Naive thymus-derived CD4-positive, alpha-beta T cell (primary cell): ENCODE results near the gene OR1N1. TPM values are rescaled to one million over a fixed set of nuclear protein-coding genes. Genes with fewer than 3 reads are reported as not detected.

Experiments used
- ATAC-seq: fragments of 150-1000 bp; cut with Tn5 transposase; 2 replicates; pipeline ENCODE4 v1.10.0; 2021; ENCODE audit warnings: mild to moderate bottlenecking, moderate library complexity
- CTCF ChIA-PET: fragments of 350-600 bp; sonication (Branson Sonifier 250); formaldehyde crosslinking; loops from one replicate; lab custom pipeline; 2021; ENCODE audit warnings: antibody characterized with exemption; lab: Charles Lee
- POLR2A ChIA-PET: fragments of 350-600 bp; sonication (Branson Sonifier 250); formaldehyde crosslinking; loops from one replicate; lab custom pipeline; 2021; ENCODE audit warnings: antibody characterized with exemption, inconsistent platforms; lab: Charles Lee
- DNase-seq, 9 donors: peaks; one replicate each; pipeline versions ENCODE4 v3.0.0 to v3.0.0-alpha.2; 2020 to 2022; ENCODE audit warnings: mixed read lengths in 1 of 9
- H3K27ac ChIP-seq: one replicate; pipeline ENCODE4 v1.7.0; 2013; ENCODE audit warnings: mild to moderate bottlenecking, low read depth, low read length, moderate library complexity
- H3K27me3 ChIP-seq, 2 donors: one replicate each; pipeline ENCODE4 v1.7.0; 2013; ENCODE audit warnings: low read length in 2 of 2, mild to moderate bottlenecking in 2 of 2, moderate library complexity in 2 of 2; ENCODE audit not compliant: control insufficient read depth in 2 of 2, insufficient read depth in 2 of 2
- H3K36me3 ChIP-seq, 3 experiments: 1 replicate in 2 of 3; 2 replicates in 1 of 3; pipeline ENCODE4 v1.7.0; 2013; ENCODE audit warnings: low read length in 3 of 3, mild to moderate bottlenecking in 3 of 3, moderate library complexity in 1 of 3; ENCODE audit not compliant: insufficient read depth in 3 of 3, control insufficient read depth in 2 of 3
- H3K4me1 ChIP-seq, 2 donors: one replicate each; pipeline ENCODE4 v1.7.0; 2013; ENCODE audit warnings: low read length in 2 of 2, mild to moderate bottlenecking in 2 of 2, moderate library complexity in 1 of 2; ENCODE audit not compliant: control insufficient read depth in 2 of 2, insufficient read depth in 2 of 2
- H3K4me3 ChIP-seq: 2 replicates; pipeline ENCODE4 v1.7.0; 2013; ENCODE audit warnings: mild to moderate bottlenecking, low read length
- H3K9me3 ChIP-seq, 3 experiments: 1 replicate in 2 of 3; 2 replicates in 1 of 3; pipeline ENCODE4 v1.7.0; 2013; ENCODE audit warnings: low read length in 3 of 3; ENCODE audit not compliant: control insufficient read depth in 2 of 3
- H3K27ac Mint-ChIP-seq, 9 donors: one replicate each; pipeline ENCODE4 v1.8.0; 2020 to 2022; ENCODE audit warnings: mixed read lengths in 9 of 9, mild to moderate bottlenecking in 8 of 9, moderate library complexity in 5 of 9, inconsistent platforms in 2 of 9
- H3K27me3 Mint-ChIP-seq, 5 donors: one replicate each; pipeline ENCODE4 v1.8.0; 2021 to 2022; ENCODE audit warnings: mixed read lengths in 5 of 5, mild to moderate bottlenecking in 1 of 5
- H3K36me3 Mint-ChIP-seq, 5 donors: one replicate each; pipeline ENCODE4 v1.8.0; 2020 to 2022; ENCODE audit warnings: mixed read lengths in 5 of 5, mild to moderate bottlenecking in 3 of 5, inconsistent platforms in 1 of 5
- H3K4me1 Mint-ChIP-seq, 7 donors: one replicate each; pipeline ENCODE4 v1.8.0; 2020 to 2022; ENCODE audit warnings: mixed read lengths in 7 of 7, mild to moderate bottlenecking in 3 of 7, inconsistent platforms in 1 of 7
- H3K4me3 Mint-ChIP-seq, 10 donors: one replicate each; pipeline ENCODE4 v1.8.0; 2020 to 2022; ENCODE audit warnings: mild to moderate bottlenecking in 10 of 10, mixed read lengths in 10 of 10, moderate library complexity in 6 of 10, inconsistent platforms in 2 of 10
- H3K9me3 Mint-ChIP-seq, 11 donors: one replicate each; pipeline ENCODE4 v1.8.0; 2020 to 2022; ENCODE audit warnings: mixed read lengths in 11 of 11, mild to moderate bottlenecking in 4 of 11, inconsistent platforms in 1 of 11, moderate library complexity in 1 of 11
- intact Hi-C, 2 donors: fragments of 100-400 bp; cut with micrococcal nuclease; formaldehyde crosslinking; loops; one replicate each; pipeline ENCODE4 v1.15.1; 2023
- polyA plus RNA-seq, 2 donors: library from polyadenylated mRNA; unstranded; fragments of 300-500 nt; fragmentation: Illumina TruSeq; gene quantifications; one replicate each; pipeline ENCODE4 v1.2.3, GENCODE V29; 2021
- total RNA-seq, 6 experiments: library from RNA in 5 of 6; stranded (reverse) in 5 of 6; gene quantifications; 1 replicate in 5 of 6; 2 replicates in 1 of 6; pipeline ENCODE4 v1.2.3 and lab custom pipeline; 2021 to 2026

OR1N1 gene
- total and polyA plus RNA-seq, 7 experiments from 2014 or later = not detected

- intact Hi-C loops = no loop called here
- DNase-seq (no peak), ATAC-seq (no peak)
- H3K27ac ChIP-seq = no peak overlapping the region
- H3K36me3 ChIP-seq = no peaks in the 10 kb centered on the region
- Mint-ChIP-seq H3K27ac (no peak overlapping the region), H3K36me3 (no peaks in the 10 kb centered on the region), H3K9me3 (peaks cover 0 to 3% (median 0%) of the 10 kb centered on the region in 11 donors), H3K4me1 (no peaks in the 10 kb centered on the region), H3K27me3 (peaks cover 0 to 19% (median 11%) of the 10 kb centered on the region in 5 donors), H3K4me3 (no peak overlapping the region)
- ChIA-PET POLR2A (no interaction called here), CTCF (no interaction called here)
- H3K9me3 ChIP-seq = no peaks in the 10 kb centered on the region
- H3K4me1 ChIP-seq = no peaks in the 10 kb centered on the region
- no peak overlapping the region for H3K4me3 ChIP-seq
- no peaks in the 10 kb centered on the region for H3K27me3 ChIP-seq
Measured at GRCh38 chr9:122519376-122519775, 7.7 kb downstream of the OR1N1 start.

- Mint-ChIP-seq H3K27me3 (peaks cover 0 to 15% (median 10%) of the 10 kb centered on the region in 5 donors), H3K4me3 (no peak within 1 kb of the TSS), H3K4me1 (no peaks in the 10 kb centered on the region), H3K36me3 (no peaks in the 10 kb centered on the region), H3K9me3 (peaks cover 0 to 3% (median 0%) of the 10 kb centered on the region in 11 donors), H3K27ac (no peak within 1 kb of the TSS)
- no peaks in the 10 kb centered on the region for H3K4me1 ChIP-seq
- ChIA-PET POLR2A (no interaction called here), CTCF (no interaction called here)
- H3K4me3 ChIP-seq = no peak within 1 kb of the TSS
- no peaks in the 10 kb centered on the region for H3K9me3 ChIP-seq
- H3K36me3 ChIP-seq = no peaks in the 10 kb centered on the region
- H3K27ac ChIP-seq = no peak within 1 kb of the TSS
- no peaks in the 10 kb centered on the region for H3K27me3 ChIP-seq
- DNase-seq = no peak
- intact Hi-C loops = no loop called here
- ATAC-seq = no peak
Measured at GRCh38 chr9:122518841-122519240, 8.3 kb downstream of the OR1N1 start, which contains the start of gene OR1J4. TSS of gene OR1J4 (plus strand) at chr9:122519141. CDS start at chr9:122519141, 0 bp downstream.

- POLR2A ChIA-PET = no interaction called here
Measured at GRCh38 chr9:122518226-122518625, 8.9 kb downstream of the OR1N1 start.

GRCh38 chr9:122510502-122510901, 16.6 kb downstream of the OR1N1 start, which contains the start of gene OR1J2:
TSS of gene OR1J2 (plus strand) at chr9:122510802. CDS start at chr9:122510802, 0 bp downstream.
- Mint-ChIP-seq H3K36me3 (peaks cover 0 to 4% (median 0%) of the 10 kb centered on the region in 5 donors), H3K27ac (no peak within 1 kb of the TSS), H3K4me3 (no peak within 1 kb of the TSS), H3K27me3 (peaks cover 8 to 32% (median 16%) of the 10 kb centered on the region in 5 donors), H3K9me3 (peaks cover 0 to 2% (median 0%) of the 10 kb centered on the region in 11 donors), H3K4me1 (no peaks in the 10 kb centered on the region)
- CTCF ChIA-PET = no interaction called here
- Histone ChIP-seq H3K27ac (no peak within 1 kb of the TSS), H3K4me3 (no peak within 1 kb of the TSS), H3K4me1 (no peaks in the 10 kb centered on the region), H3K9me3 (no peaks in the 10 kb centered on the region), H3K27me3 (no peaks in the 10 kb centered on the region), H3K36me3 (no peaks in the 10 kb centered on the region)
- ATAC-seq (no peak), DNase-seq (no peak)
- POLR2A ChIA-PET = no interaction called here
- intact Hi-C loops = no loop called here

More at GRCh38 chr9:122518226-122518625, 8.9 kb downstream of the OR1N1 start:
- Mint-ChIP-seq H3K27ac (no peak overlapping the region), H3K4me1 (no peaks in the 10 kb centered on the region), H3K36me3 (no peaks in the 10 kb centered on the region), H3K9me3 (peaks cover 0 to 3% (median 0%) of the 10 kb centered on the region in 11 donors), H3K4me3 (no peak overlapping the region), H3K27me3 (peaks cover 0 to 9% (median 6%) of the 10 kb centered on the region in 5 donors)
- H3K36me3 ChIP-seq = no peaks in the 10 kb centered on the region
- CTCF ChIA-PET = no interaction called here
- H3K9me3 ChIP-seq = no peaks in the 10 kb centered on the region
- ATAC-seq (no peak), DNase-seq (no peak)
- H3K4me1 ChIP-seq = no peaks in the 10 kb centered on the region
- no peak overlapping the region for H3K27ac ChIP-seq
- intact Hi-C loops = no loop called here
- H3K27me3 ChIP-seq = no peaks in the 10 kb centered on the region
- no peak overlapping the region for H3K4me3 ChIP-seq

- ChIA-PET CTCF (no interaction called here), POLR2A (no interaction called here)
- Histone ChIP-seq H3K27me3 (no peaks in the 10 kb centered on the region), H3K4me3 (no peak overlapping the region), H3K9me3 (no peaks in the 10 kb centered on the region), H3K36me3 (no peaks in the 10 kb centered on the region), H3K27ac (no peak overlapping the region), H3K4me1 (no peaks in the 10 kb centered on the region)
- intact Hi-C loops = no loop called here
- no peaks in the 10 kb centered on the region for H3K4me1 Mint-ChIP-seq
- peaks cover 0 to 4% (median 0%) of the 10 kb centered on the region in 5 donors for H3K36me3 Mint-ChIP-seq
- DNase-seq (no peak), ATAC-seq (no peak)
- no peak overlapping the region for H3K27ac Mint-ChIP-seq
- H3K27me3 Mint-ChIP-seq = peaks cover 4 to 31% (median 16%) of the 10 kb centered on the region in 5 donors
- H3K9me3 Mint-ChIP-seq = no peaks in the 10 kb centered on the region
- no peak overlapping the region for H3K4me3 Mint-ChIP-seq
Measured at GRCh38 chr9:122506964-122507363, 20.1 kb downstream of the OR1N1 start.

GRCh38 chr9:122498883-122499288, 28.2 kb downstream of the OR1N1 start:
- ChIA-PET CTCF (interaction anchor here (0.6 to 1.2 kb wide), 4 partner anchors 16 to 1906 kb away, joined by 3 to 4 read pairs (median 3); no protein-coding TSS in a partner anchor), POLR2A (no interaction called here)
- peaks cover 0 to 25% (median 5%) of the 10 kb centered on the region in 11 donors for H3K9me3 Mint-ChIP-seq
- no peak overlapping the region for H3K4me3 Mint-ChIP-seq
- intact Hi-C loops = loop anchor here (1.0 kb wide), 1 partner anchor 311 kb away; no protein-coding TSS in a partner anchor
- no peak overlapping the region for H3K27ac Mint-ChIP-seq
- Histone ChIP-seq H3K36me3 (no peaks in the 10 kb centered on the region), H3K27me3 (no peaks in the 10 kb centered on the region), H3K27ac (no peak overlapping the region), H3K4me3 (no peak overlapping the region), H3K9me3 (no peaks in the 10 kb centered on the region), H3K4me1 (no peaks in the 10 kb centered on the region)
- peak in 5 of 9 donors; percentile 2 to 28 (median 4) for DNase-seq
- H3K36me3 Mint-ChIP-seq = peaks cover 0 to 17% (median 6%) of the 10 kb centered on the region in 5 donors
- peaks cover 14 to 47% (median 24%) of the 10 kb centered on the region in 5 donors for H3K27me3 Mint-ChIP-seq
- ATAC-seq = peak; percentile 54
- no peaks in the 10 kb centered on the region for H3K4me1 Mint-ChIP-seq

- CTCF ChIA-PET = no interaction called here
- H3K36me3 Mint-ChIP-seq = no peaks in the 10 kb centered on the region
- no peak overlapping the region for H3K4me3 Mint-ChIP-seq
- no peak for ATAC-seq
- POLR2A ChIA-PET = no interaction called here
- H3K9me3 Mint-ChIP-seq = no peaks in the 10 kb centered on the region
- intact Hi-C loops = no loop called here
- Histone ChIP-seq H3K27me3 (no peaks in the 10 kb centered on the region), H3K9me3 (no peaks in the 10 kb centered on the region), H3K4me1 (no peaks in the 10 kb centered on the region), H3K27ac (no peak overlapping the region), H3K36me3 (no peaks in the 10 kb centered on the region), H3K4me3 (no peak overlapping the region)
- DNase-seq = no peak
- H3K4me1 Mint-ChIP-seq = no peaks in the 10 kb centered on the region
- H3K27ac Mint-ChIP-seq = no peak overlapping the region
- peaks cover 0 to 50% (median 11%) of the 10 kb centered on the region in 5 donors for H3K27me3 Mint-ChIP-seq
Measured at GRCh38 chr9:122479062-122479461, 48.0 kb downstream of the OR1N1 start.
